CD4-positive, alpha-beta T cell treated with Interleukin-1 beta for 1 hour (primary cell): ENCODE measurements around the gene PRRX1.

Experiments used
- DNase-seq, 2 donors: peaks; one replicate each; pipeline ENCODE4 v3.0.0-alpha.2; 2020 to 2022

PRRX1 gene

GRCh38 chr1:170664093-170664827 lies at the start of gene PRRX1:
Gene PRRX1 (plus strand): TSS chr1:170664131. CDS start chr1:170664219, 88 bp downstream.
- no peak for DNase-seq

GRCh38 chr1:170617591-170618330 lies 46.2 kb upstream of the PRRX1 start:
- no peak for DNase-seq

- no peak for DNase-seq
Observed at GRCh38 chr1:170618421-170618820, 45.5 kb upstream of the PRRX1 start.

GRCh38 chr1:170619241-170620028 lies 44.5 kb upstream of the PRRX1 start:
- DNase-seq = no peak

- no peak for DNase-seq
Observed at GRCh38 chr1:170620164-170620563, 43.8 kb upstream of the PRRX1 start.

GRCh38 chr1:170623171-170623570 lies 40.8 kb upstream of the PRRX1 start:
- DNase-seq = no peak

GRCh38 chr1:170624146-170624545 lies 39.8 kb upstream of the PRRX1 start:
- DNase-seq = no peak

GRCh38 chr1:170630977-170631376 lies 33.0 kb upstream of the PRRX1 start:
- no peak for DNase-seq

- no peak for DNase-seq
Observed at GRCh38 chr1:170634293-170634692, 29.6 kb upstream of the PRRX1 start.

GRCh38 chr1:170634824-170635410 lies 29.0 kb upstream of the PRRX1 start:
- DNase-seq = no peak

GRCh38 chr1:170640581-170640980 lies 23.4 kb upstream of the PRRX1 start:
- no peak for DNase-seq

- no peak for DNase-seq
Observed at GRCh38 chr1:170657275-170657853, 6.6 kb upstream of the PRRX1 start.

GRCh38 chr1:170659399-170660035 lies 4.4 kb upstream of the PRRX1 start:
- DNase-seq = no peak

GRCh38 chr1:170660281-170660713 lies 3.6 kb upstream of the PRRX1 start:
- no peak for DNase-seq

GRCh38 chr1:170660871-170661645 lies 2.9 kb upstream of the PRRX1 start:
- DNase-seq = no peak

- no peak for DNase-seq
Observed at GRCh38 chr1:170661646-170662411, 2.1 kb upstream of the PRRX1 start.

- no peak for DNase-seq
Observed at GRCh38 chr1:170662561-170663403, 1.1 kb upstream of the PRRX1 start.

- no peak for DNase-seq
Observed at GRCh38 chr1:170663404-170664092, 383 bp upstream of the PRRX1 start.
